ENCODE data around the gene FXYD2. TPM values are rescaled to one million over a fixed set of nuclear protein-coding genes. Genes with fewer than 3 reads are reported as not detected.

The FXYD2 gene
- total and polyA plus RNA-seq, 2 of the 13 experiments (the other 11 are each of a cell fraction or from before 2014, with no cell fraction given), result 45.9 to 106 TPM

DNA sequence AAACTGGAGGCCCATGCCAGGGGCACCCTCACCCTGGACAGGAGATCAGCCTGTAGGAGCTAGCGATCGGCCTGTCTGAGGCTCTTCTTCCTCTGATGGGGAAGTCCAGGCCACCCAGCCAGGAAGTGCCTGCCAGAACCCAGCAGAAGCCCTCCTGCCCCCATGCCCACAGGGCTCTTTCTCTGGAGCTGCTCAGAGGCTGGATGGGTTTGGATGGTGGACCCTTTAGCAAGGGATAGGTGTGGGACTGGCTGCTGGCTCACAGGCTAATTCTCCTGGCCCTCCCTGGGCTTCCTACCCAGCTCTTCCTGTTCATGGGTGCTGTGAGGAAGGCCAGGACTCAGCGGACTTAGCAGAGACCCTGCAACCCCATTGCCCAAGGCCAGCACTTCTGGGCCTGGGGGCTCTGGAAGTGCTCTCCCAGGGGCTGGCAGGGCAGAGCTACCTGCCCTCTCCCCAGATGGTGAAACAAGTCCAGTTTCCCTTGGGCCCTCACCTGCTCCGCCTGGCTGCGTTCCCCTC, 7.6 kb downstream of the FXYD2 start (continued):
- TF ChIP-seq, protein P1, sequence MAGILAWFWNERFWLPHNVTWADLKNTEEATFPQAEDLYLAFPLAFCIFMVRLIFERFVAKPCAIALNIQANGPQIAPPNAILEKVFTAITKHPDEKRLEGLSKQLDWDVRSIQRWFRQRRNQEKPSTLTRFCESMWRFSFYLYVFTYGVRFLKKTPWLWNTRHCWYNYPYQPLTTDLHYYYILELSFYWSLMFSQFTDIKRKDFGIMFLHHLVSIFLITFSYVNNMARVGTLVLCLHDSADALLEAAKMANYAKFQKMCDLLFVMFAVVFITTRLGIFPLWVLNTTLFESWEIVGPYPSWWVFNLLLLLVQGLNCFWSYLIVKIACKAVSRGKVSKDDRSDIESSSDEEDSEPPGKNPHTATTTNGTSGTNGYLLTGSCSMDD (CRISPR knock-in tag; IDR thresholded peaks at IDR 0.05), result no peak
- TF ChIP-seq FOXK1 (CRISPR knock-in tag; IDR thresholded peaks at IDR 0.05; ENCODE audit: borderline replicate concordance, low read depth) (no peak), DPF2 (CRISPR knock-in tag; IDR thresholded peaks at IDR 0.05; ENCODE audit: borderline replicate concordance, low read depth) (no peak), NFAT5 (CRISPR knock-in tag; IDR thresholded peaks at IDR 0.05) (peak; percentile 45; the same call in 1 of the 2 replicates), ZNF121 (CRISPR knock-in tag; IDR thresholded peaks at IDR 0.05) (no peak), NONO (IDR thresholded peaks at IDR 0.05) (no peak), NONO (CRISPR knock-in tag; conservative IDR thresholded peaks at IDR 0.05) (no peak), RXRA (CRISPR knock-in tag; IDR thresholded peaks at IDR 0.05) (no peak), ZNF569 (CRISPR knock-in tag; IDR thresholded peaks at IDR 0.05; ENCODE audit: borderline replicate concordance) (no peak), NR2F6 (IDR thresholded peaks at IDR 0.05) (no peak), NR2F6 (CRISPR knock-in tag; IDR thresholded peaks at IDR 0.05) (no peak)
- TF ChIP-seq, protein P2, sequence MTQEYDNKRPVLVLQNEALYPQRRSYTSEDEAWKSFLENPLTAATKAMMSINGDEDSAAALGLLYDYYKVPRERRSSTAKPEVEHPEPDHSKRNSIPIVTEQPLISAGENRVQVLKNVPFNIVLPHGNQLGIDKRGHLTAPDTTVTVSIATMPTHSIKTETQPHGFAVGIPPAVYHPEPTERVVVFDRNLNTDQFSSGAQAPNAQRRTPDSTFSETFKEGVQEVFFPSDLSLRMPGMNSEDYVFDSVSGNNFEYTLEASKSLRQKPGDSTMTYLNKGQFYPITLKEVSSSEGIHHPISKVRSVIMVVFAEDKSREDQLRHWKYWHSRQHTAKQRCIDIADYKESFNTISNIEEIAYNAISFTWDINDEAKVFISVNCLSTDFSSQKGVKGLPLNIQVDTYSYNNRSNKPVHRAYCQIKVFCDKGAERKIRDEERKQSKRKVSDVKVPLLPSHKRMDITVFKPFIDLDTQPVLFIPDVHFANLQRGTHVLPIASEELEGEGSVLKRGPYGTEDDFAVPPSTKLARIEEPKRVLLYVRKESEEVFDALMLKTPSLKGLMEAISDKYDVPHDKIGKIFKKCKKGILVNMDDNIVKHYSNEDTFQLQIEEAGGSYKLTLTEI (CRISPR knock-in tag; conservative IDR thresholded peaks at IDR 0.05), result no peak
- TF ChIP-seq, protein P3, sequence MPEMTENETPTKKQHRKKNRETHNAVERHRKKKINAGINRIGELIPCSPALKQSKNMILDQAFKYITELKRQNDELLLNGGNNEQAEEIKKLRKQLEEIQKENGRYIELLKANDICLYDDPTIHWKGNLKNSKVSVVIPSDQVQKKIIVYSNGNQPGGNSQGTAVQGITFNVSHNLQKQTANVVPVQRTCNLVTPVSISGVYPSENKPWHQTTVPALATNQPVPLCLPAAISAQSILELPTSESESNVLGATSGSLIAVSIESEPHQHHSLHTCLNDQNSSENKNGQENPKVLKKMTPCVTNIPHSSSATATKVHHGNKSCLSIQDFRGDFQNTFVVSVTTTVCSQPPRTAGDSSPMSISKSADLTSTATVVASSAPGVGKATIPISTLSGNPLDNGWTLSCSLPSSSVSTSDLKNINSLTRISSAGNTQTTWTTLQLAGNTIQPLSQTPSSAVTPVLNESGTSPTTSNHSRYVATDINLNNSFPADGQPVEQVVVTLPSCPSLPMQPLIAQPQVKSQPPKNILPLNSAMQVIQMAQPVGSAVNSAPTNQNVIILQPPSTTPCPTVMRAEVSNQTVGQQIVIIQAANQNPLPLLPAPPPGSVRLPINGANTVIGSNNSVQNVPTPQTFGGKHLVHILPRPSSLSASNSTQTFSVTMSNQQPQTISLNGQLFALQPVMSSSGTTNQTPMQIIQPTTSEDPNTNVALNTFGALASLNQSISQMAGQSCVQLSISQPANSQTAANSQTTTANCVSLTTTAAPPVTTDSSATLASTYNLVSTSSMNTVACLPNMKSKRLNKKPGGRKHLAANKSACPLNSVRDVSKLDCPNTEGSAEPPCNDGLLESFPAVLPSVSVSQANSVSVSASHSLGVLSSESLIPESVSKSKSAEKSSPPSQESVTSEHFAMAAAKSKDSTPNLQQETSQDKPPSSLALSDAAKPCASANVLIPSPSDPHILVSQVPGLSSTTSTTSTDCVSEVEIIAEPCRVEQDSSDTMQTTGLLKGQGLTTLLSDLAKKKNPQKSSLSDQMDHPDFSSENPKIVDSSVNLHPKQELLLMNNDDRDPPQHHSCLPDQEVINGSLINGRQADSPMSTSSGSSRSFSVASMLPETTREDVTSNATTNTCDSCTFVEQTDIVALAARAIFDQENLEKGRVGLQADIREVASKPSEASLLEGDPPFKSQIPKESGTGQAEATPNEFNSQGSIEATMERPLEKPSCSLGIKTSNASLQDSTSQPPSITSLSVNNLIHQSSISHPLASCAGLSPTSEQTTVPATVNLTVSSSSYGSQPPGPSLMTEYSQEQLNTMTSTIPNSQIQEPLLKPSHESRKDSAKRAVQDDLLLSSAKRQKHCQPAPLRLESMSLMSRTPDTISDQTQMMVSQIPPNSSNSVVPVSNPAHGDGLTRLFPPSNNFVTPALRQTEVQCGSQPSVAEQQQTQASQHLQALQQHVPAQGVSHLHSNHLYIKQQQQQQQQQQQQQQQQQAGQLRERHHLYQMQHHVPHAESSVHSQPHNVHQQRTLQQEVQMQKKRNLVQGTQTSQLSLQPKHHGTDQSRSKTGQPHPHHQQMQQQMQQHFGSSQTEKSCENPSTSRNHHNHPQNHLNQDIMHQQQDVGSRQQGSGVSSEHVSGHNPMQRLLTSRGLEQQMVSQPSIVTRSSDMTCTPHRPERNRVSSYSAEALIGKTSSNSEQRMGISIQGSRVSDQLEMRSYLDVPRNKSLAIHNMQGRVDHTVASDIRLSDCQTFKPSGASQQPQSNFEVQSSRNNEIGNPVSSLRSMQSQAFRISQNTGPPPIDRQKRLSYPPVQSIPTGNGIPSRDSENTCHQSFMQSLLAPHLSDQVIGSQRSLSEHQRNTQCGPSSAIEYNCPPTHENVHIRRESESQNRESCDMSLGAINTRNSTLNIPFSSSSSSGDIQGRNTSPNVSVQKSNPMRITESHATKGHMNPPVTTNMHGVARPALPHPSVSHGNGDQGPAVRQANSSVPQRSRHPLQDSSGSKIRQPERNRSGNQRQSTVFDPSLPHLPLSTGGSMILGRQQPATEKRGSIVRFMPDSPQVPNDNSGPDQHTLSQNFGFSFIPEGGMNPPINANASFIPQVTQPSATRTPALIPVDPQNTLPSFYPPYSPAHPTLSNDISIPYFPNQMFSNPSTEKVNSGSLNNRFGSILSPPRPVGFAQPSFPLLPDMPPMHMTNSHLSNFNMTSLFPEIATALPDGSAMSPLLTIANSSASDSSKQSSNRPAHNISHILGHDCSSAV (CRISPR knock-in tag; IDR thresholded peaks at IDR 0.05; ENCODE audit: borderline replicate concordance), result no peak

Data from HepG2 (cell line).